Measurements from ENCODE around the gene SDC4. TPM values are rescaled to one million over a fixed set of nuclear protein-coding genes. Genes with fewer than 3 reads are reported as not detected.
A peak's percentile ranks its signal among the peaks of the same experiment; 100 is the strongest.

SDC4 gene
- total and polyA plus RNA-seq, 4 donors: 54.4 to 147 (median 83.6) TPM

DNA sequence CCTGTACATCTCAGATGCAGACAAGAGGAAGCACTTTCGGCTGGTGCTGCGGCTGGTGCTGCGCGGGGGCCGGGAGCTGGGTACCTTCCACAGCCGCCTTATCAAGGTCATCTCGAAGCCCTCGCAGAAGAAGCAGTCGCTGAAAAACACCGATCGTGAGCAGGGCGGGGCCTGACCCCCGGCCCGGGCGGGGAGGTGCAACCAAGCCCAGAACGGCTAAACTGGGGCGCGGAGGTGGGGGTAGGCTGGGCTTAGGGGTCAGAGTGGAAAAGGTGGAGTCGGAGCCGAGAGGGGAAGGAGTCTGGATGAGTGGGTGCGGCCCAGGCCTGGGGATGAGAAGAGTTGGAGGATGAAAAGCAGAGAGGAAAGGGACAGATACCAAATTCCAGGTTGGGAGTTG, 36.0 kb downstream of the SDC4 start:
- peaks cover 0 to 11% (median 3%) of the 10 kb centered on the region in 4 donors for H3K27me3 ChIP-seq (ENCODE audit: control insufficient read depth in 4 of 4, insufficient read depth in 4 of 4, low read length in 3 of 4)
- H3K27ac ChIP-seq (ENCODE audit: low read depth in 1 of 2, low read length in 2 of 2): no peak overlapping the region

DNA sequence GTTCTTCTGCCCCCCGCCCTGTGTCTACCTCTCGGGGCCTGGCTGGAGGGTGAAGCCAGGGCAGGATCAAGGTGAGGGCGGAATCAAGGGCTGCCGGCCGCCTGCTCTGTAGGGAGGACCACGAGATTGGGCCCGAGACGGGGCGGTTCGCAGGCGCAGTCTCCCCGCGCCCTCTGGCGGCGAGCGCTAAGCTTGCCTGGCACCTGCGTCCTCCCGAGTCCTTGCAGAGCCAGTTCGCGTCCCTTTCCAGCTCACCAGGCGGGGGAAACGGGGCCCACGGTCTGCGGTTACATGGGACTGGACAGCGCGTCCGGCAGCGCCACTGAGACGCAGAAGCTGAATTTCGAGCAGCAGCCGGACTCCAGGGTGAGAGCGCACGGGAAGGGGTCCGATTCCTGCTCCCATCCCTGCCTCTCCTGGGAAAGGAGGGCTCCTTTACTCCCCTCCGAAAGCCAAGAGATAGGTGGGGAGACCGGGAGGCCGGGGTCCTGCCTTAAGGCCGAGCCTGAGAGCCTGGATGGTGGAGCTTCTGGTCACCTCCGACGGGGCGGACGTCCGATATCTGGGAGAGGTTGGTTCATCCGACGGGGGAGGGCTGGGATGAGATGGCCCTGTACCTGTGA, 36.5 kb downstream of the SDC4 start:
- H3K4me3 ChIP-seq (ENCODE audit: low read depth in 1 of 3, low read length in 3 of 3): no peak overlapping the region
- 25% methylated on average over 45 of the region's 45 CpGs for WGBS
- TF ChIP-seq, protein P1, sequence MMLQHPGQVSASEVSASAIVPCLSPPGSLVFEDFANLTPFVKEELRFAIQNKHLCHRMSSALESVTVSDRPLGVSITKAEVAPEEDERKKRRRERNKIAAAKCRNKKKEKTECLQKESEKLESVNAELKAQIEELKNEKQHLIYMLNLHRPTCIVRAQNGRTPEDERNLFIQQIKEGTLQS (IDR thresholded peaks at IDR 0.05): no peak
- TF ChIP-seq, protein P2, sequence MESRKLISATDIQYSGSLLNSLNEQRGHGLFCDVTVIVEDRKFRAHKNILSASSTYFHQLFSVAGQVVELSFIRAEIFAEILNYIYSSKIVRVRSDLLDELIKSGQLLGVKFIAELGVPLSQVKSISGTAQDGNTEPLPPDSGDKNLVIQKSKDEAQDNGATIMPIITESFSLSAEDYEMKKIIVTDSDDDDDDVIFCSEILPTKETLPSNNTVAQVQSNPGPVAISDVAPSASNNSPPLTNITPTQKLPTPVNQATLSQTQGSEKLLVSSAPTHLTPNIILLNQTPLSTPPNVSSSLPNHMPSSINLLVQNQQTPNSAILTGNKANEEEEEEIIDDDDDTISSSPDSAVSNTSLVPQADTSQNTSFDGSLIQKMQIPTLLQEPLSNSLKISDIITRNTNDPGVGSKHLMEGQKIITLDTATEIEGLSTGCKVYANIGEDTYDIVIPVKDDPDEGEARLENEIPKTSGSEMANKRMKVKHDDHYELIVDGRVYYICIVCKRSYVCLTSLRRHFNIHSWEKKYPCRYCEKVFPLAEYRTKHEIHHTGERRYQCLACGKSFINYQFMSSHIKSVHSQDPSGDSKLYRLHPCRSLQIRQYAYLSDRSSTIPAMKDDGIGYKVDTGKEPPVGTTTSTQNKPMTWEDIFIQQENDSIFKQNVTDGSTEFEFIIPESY (IDR thresholded peaks at IDR 0.05): no peak
- TF ChIP-seq NR2F2 (IDR thresholded peaks at IDR 0.05): no peak
- no peak for TF ChIP-seq RXRA (IDR thresholded peaks at IDR 0.05)
- TF ChIP-seq, protein P3, sequence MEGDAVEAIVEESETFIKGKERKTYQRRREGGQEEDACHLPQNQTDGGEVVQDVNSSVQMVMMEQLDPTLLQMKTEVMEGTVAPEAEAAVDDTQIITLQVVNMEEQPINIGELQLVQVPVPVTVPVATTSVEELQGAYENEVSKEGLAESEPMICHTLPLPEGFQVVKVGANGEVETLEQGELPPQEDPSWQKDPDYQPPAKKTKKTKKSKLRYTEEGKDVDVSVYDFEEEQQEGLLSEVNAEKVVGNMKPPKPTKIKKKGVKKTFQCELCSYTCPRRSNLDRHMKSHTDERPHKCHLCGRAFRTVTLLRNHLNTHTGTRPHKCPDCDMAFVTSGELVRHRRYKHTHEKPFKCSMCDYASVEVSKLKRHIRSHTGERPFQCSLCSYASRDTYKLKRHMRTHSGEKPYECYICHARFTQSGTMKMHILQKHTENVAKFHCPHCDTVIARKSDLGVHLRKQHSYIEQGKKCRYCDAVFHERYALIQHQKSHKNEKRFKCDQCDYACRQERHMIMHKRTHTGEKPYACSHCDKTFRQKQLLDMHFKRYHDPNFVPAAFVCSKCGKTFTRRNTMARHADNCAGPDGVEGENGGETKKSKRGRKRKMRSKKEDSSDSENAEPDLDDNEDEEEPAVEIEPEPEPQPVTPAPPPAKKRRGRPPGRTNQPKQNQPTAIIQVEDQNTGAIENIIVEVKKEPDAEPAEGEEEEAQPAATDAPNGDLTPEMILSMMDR (IDR thresholded peaks at IDR 0.05; ENCODE audit: low read depth, low read length, missing input control): peak; percentile 63
- no peak for TF ChIP-seq YY1 (IDR thresholded peaks at IDR 0.05)
- peak; percentile 56 to 77 for TF ChIP-seq RAD21 (IDR thresholded peaks at IDR 0.05)
- H3K27me3 ChIP-seq (ENCODE audit: control insufficient read depth in 4 of 4, insufficient read depth in 4 of 4, low read length in 3 of 4): peaks cover 0 to 8% (median 3%) of the 10 kb centered on the region in 4 donors
- H3K9me3 ChIP-seq (ENCODE audit: control insufficient read depth in 4 of 4, low read length in 3 of 4): no peaks in the 10 kb centered on the region
- peak; percentile 58 for DNase-seq (ENCODE audit: low spot score)
- H3K36me3 ChIP-seq (ENCODE audit: control insufficient read depth in 4 of 4, insufficient read depth in 3 of 4, low read depth in 1 of 4, low read length in 3 of 4): no peaks in the 10 kb centered on the region
- no peak overlapping the region for H3K9ac ChIP-seq (ENCODE audit: low read depth in 1 of 2, low read length in 2 of 2)
- peaks cover 0 to 3% (median 1%) of the 10 kb centered on the region in 4 donors for H3K4me1 ChIP-seq (ENCODE audit: control insufficient read depth in 4 of 4, insufficient read depth in 4 of 4, low read length in 3 of 4)
- no peak overlapping the region for H3K27ac ChIP-seq (ENCODE audit: low read depth in 1 of 2, low read length in 2 of 2)

More for the DNA sequence above, 36.0 kb downstream of the SDC4 start:
- TF ChIP-seq, protein P4, sequence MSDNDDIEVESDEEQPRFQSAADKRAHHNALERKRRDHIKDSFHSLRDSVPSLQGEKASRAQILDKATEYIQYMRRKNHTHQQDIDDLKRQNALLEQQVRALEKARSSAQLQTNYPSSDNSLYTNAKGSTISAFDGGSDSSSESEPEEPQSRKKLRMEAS (IDR thresholded peaks at IDR 0.05): no peak
- TF ChIP-seq, protein P2 (IDR thresholded peaks at IDR 0.05): no peak
- TF ChIP-seq, protein P3 (IDR thresholded peaks at IDR 0.05; ENCODE audit: low read depth, low read length, missing input control): no peak
- no peak for TF ChIP-seq TAF1 (conservative IDR thresholded peaks at IDR 0.05)
- no peak for TF ChIP-seq FOXA1 (IDR thresholded peaks at IDR 0.05)
- TF ChIP-seq RXRA (IDR thresholded peaks at IDR 0.05): no peak
- no peak for TF ChIP-seq GABPA (IDR thresholded peaks at IDR 0.05 in 1 of 2, conservative IDR thresholded peaks at IDR 0.05 in 1 of 2)
- no peak for TF ChIP-seq EGR1 (IDR thresholded peaks at IDR 0.05; ENCODE audit: low read depth in 2 of 2)
- TF ChIP-seq NR2F2 (IDR thresholded peaks at IDR 0.05): no peak
- no peak for TF ChIP-seq JUND (IDR thresholded peaks at IDR 0.05)
- H3K36me3 ChIP-seq (ENCODE audit: control insufficient read depth in 4 of 4, insufficient read depth in 3 of 4, low read depth in 1 of 4, low read length in 3 of 4): no peaks in the 10 kb centered on the region
- H3K9me3 ChIP-seq (ENCODE audit: control insufficient read depth in 4 of 4, low read length in 3 of 4): no peaks in the 10 kb centered on the region
- H3K4me1 ChIP-seq (ENCODE audit: control insufficient read depth in 4 of 4, insufficient read depth in 4 of 4, low read length in 3 of 4): peaks cover 0 to 3% (median 1%) of the 10 kb centered on the region in 4 donors
- no peak overlapping the region for H3K4me3 ChIP-seq (ENCODE audit: low read depth in 1 of 3, low read length in 3 of 3)
- 55% methylated on average over 21 of the region's 21 CpGs for WGBS
- H3K9ac ChIP-seq (ENCODE audit: low read depth in 1 of 2, low read length in 2 of 2): no peak overlapping the region
- no peak for DNase-seq (ENCODE audit: low spot score)
